HT1080 (cell line): ENCODE results near the gene DEPDC7. TPM values are rescaled to one million over a fixed set of nuclear protein-coding genes. Genes with fewer than 3 reads are reported as not detected.
A peak's percentile ranks its signal among the peaks of the same experiment; 100 is the strongest.

ENCODE experiments used
- DNase-seq: peaks from one replicate; pipeline ENCODE4 v3.0.0-alpha.2; 2015; ENCODE audit warnings: low read depth
- small RNA-seq: library from RNA; depleted of rRNA; stranded (forward); fragments of <200 nt; gene quantifications from one replicate; pipeline ENCODE3, GENCODE V24; 2014
- total RNA-seq: library from RNA; depleted of rRNA; stranded (reverse); fragments of >200 nt; shearing (Covaris generic); gene quantifications from 2 replicates; pipeline ENCODE4 v1.2.3, GENCODE V29; 2014; rRNA removed

Gene DEPDC7
- total RNA-seq, 1 experiment from 2014 or later = 2.6 TPM

- no peak for DNase-seq
These were observed 43.8 kb downstream of the DEPDC7 start for GRCh38 chr11:33059331-33060007.

DNA sequence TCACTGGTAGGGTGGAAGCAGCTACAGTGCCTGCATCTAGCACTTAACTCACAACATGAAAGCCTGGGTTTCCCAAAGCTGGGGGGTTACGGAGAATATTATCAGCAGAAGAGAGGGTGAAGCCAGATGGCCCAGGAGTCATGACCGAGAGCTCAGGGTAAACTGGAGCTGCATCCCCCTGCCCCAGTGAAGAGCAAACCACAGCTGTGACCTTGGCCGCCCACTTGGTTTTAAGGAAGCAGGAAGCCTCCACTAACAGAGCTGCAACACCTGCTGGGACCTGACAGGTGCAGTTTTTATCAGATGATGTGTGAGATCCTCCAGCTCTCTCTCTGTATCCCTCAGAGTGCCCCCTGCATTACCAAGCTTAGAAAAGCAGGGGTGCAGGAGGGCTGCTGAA lies 44.6 kb downstream of the DEPDC7 start:
- DNase-seq = no peak

DNA sequence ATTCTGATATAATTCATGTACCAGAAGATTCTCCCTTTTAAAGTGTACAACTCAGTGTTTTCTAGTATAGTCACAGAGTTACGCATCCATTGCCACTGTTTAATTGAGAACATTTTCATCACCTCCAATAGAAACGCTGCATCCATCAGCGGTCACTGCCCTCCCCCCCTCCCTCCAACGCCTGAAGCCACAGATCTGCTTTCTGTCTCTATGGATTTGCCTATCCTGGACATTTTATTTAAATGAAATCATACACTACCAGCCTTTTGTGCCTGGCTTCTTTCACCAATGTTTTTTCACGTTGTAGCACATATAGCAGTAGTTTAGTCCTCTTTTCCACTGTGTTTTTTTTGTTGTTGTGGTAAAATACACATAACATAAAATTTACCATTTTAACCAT lies 46.5 kb downstream of the DEPDC7 start:
- no peak for DNase-seq

DNA sequence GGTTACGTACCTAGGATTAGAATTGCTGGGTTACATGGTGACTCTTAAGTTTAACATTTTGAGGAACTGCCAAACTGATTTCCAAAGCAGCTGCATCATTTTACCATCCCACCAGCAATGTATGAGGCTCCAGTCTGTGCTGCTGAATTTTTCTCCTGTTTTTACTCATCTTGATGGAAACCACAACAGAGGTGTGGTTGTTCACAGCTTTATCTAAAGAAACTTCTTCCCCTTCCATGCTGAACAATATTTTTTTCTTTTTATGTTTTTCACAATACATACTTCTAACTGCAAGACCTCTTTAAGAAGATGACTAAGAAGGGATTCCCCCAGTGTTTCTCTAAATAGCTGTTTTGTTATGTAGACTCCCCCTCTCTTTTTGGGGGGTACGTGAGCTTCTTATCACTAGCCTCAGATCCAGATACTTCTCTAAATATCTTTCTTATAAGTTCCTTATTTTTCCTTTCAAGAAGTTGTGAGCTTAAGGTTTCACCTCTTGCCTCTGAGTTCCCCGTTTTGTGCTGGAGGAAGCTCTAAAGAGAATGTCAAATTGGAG lies 47.7 kb downstream of the DEPDC7 start:
- DNase-seq = no peak

DNA sequence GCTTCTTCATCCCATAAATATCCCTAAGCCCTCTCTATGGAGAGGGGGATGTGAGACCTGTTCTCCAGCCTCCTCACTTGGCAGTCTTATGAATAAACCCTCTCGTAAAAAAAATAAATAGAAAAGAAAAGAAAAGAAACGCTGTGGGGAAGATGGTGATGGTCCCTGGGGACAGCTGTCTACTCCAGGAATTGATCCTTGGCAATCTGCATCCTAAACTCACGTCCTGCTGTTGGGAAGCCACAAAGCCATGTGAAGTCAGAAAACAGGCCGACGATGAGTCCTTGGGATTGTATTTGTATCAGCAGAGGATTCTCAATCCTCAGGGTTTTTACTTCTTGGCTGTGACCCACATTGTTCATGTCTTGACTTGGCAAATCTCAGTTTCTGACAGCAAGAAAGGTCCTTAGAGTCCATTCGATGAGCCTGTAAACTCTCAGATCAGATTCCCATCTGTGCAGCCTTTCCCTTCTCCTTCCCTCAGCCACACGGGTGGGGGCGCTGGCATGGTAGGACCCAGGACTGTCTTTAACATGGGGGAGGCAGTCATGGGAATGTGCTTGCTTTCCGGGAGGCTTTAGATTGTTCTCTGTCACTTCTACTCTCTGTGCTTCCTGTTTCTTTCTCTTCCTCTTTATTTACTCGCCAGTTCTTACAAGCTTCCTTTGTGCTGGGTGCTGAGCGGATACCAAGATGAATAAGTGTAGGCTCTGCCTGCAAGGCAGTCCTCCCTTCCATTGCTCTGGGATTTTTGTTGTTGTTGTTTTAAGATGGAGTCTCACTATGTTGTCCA lies 48.6 kb downstream of the DEPDC7 start:
- no peak for DNase-seq

DNA sequence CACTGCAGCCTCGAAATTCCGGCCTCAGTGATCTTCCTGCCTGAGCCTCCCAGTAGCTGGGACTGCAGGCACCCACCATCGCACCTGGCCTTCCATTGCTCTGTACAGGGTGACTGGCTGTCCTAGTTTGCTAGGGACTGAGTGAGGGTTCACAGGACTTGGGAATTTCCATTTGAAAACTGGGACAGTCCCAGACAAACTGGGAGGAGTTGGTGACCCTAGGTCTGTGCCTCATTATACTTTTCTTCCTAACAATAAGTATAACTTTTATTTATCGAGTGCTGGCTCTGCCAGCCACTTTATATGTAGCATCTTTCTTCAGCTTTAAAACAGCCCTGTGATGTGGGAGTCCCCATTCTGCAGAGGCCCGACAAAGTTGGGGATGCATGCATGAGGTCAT lies 49.2 kb downstream of the DEPDC7 start:
- no peak for DNase-seq

DNA sequence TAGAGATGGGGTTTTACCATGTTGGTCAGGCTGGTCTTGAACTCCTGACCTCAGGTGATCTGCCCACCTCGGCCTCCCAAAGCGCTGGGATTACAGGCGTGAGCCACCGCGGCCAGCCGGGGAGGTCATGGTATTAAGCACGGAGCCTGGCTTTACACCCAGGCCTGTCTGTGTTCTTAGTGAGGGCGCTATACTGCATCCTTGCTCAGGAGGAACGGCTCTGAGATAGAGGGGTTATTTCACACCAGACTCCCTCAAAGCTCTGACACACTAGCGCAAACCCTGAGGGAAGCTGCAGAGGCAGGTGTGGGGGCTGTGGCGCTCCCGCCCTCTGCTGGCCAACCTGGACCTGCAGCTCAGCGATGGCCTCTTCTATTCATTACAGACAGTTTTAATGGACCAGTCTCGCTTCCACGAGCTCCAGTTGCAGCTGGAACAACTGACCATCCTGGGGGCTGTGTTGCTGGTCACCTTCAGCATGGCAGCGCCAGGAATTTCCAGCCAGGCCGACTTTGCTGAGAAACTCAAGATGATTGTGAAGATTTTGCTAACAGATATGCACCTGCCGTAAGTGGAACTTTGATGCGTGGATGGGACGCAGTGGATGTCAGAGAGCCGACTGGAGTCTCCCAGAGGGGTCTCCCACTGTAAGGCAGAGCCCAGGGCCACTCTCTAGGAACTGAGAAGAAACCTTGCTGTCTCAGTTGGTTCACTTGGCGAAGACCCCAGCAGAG lies 49.9 kb downstream of the DEPDC7 start:
- DNase-seq = peak; percentile 69

- no peak for DNase-seq
These were observed 51.6 kb downstream of the DEPDC7 start for GRCh38 chr11:33067294-33067693.

DNA sequence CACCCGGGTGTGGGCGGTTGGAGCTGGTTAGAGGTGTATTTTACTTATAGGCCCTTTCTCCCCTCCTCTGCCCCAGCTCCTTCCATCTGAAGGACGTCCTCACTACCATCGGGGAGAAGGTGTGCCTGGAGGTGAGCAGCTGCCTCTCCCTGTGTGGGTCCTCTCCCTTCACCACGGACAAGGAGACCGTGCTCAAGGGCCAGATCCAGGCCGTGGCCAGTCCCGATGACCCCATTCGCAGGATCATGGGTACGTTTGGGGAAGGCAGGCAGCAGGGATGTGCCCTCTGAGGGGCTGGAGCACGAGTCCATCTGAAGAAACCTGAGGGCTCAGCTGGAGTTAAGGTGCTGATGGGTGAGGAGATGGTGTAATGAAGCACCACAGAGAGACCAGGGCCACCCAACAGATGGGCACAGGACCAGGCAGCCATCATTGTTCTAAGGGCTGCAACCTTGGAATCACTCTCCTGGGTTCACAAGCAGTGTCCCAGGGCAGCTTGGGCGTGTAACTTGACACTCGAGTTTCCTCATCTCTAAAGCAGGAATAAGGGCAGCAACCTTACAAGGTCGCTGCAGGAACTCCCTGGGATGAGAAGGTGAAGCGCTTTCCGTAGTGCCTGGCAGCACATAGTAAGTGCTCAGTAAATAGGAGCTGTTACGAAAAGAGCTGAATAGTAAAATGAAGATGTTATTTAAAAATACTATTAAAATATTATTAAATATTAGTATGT lies 53.1 kb downstream of the DEPDC7 start:
- DNase-seq = no peak

- no peak for DNase-seq
These were observed 56.8 kb downstream of the DEPDC7 start for GRCh38 chr11:33072465-33072864.

Small RNAs within 50 kb of the gene (small RNA-seq; reads per million reads assigned to genes)
- not detected for gene RF00019

Other genes with a start within 250 kb of the DEPDC7 start
- gene CCDC73, start 221.2 kb upstream of the DEPDC7 start, total RNA-seq = 0.03 TPM in 1 of 2 replicates, not detected in the other
- 0.33 and 0.35 TPM in 2 replicates for gene PRRG4, start 186.0 kb upstream of the DEPDC7 start, total RNA-seq
- gene QSER1, start 123.1 kb upstream of the DEPDC7 start, total RNA-seq = 19.3 and 24.7 TPM in 2 replicates
- 16.4 and 17.2 TPM in 2 replicates for gene TCP11L1, start 23.7 kb downstream of the DEPDC7 start, total RNA-seq
- gene CSTF3, start 145.6 kb downstream of the DEPDC7 start, total RNA-seq = 33.7 and 43.1 TPM in 2 replicates
- 19.4 and 23.1 TPM in 2 replicates for gene HIPK3, start 241.5 kb downstream of the DEPDC7 start, total RNA-seq